ENCODE measurements around the gene RASA2. TPM values are rescaled to one million over a fixed set of nuclear protein-coding genes. Genes with fewer than 3 reads are reported as not detected.

Gene RASA2
- total RNA-seq, 4 donors from 2014 or later: 9.1 to 12.8 (median 10.6) TPM

- Histone ChIP-seq H3K36me3 (no peaks in the 10 kb centered on the region), H3K9me3 (no peaks in the 10 kb centered on the region), H3K27me3 (no peaks in the 10 kb centered on the region), H3K4me1 (no peaks in the 10 kb centered on the region), H3K4me3 (no peak overlapping the region), H3K27ac (replicated peaks in 1 of 4) (no peak overlapping the region)
- no peak for DNase-seq (ENCODE audit: extremely low spot score)
- TF ChIP-seq POLR2A (IDR thresholded peaks at IDR 0.05; ENCODE audit: low read depth): no peak
- TF ChIP-seq POLR2AphosphoS5 (IDR thresholded peaks at IDR 0.05): no peak
- no peak for TF ChIP-seq EP300 (IDR thresholded peaks at IDR 0.05)
- no peak for TF ChIP-seq CTCF (IDR thresholded peaks at IDR 0.05)
- intact Hi-C loops (cut with DNase I): loop anchor here (10.0 kb wide), 1 partner anchor 179 kb away; no protein-coding TSS in a partner anchor
Measured at GRCh38 chr3:141643391-141643790, 156.6 kb downstream of the RASA2 start.

GRCh38 chr3:141643796-141644195, 157.0 kb downstream of the RASA2 start:
- H3K4me1 ChIP-seq: no peaks in the 10 kb centered on the region
- no peaks in the 10 kb centered on the region for H3K9me3 ChIP-seq
- no peaks in the 10 kb centered on the region for H3K27me3 ChIP-seq
- 67% methylated on average over 1 of the region's 1 CpG for WGBS
- H3K36me3 ChIP-seq: no peaks in the 10 kb centered on the region
- H3K4me3 ChIP-seq: no peak overlapping the region
- intact Hi-C loops (cut with DNase I): loop anchor here (10.0 kb wide), 1 partner anchor 179 kb away; no protein-coding TSS in a partner anchor
- TF ChIP-seq CTCF (IDR thresholded peaks at IDR 0.05) (no peak), EP300 (IDR thresholded peaks at IDR 0.05) (no peak), POLR2AphosphoS5 (IDR thresholded peaks at IDR 0.05) (no peak), POLR2A (IDR thresholded peaks at IDR 0.05; ENCODE audit: low read depth) (no peak)
- DNase-seq (ENCODE audit: extremely low spot score): no peak
- H3K27ac ChIP-seq (replicated peaks in 1 of 4): no peak overlapping the region

GRCh38 chr3:141644931-141645330, 158.1 kb downstream of the RASA2 start:
- 43% methylated on average over 5 of the region's 5 CpGs for WGBS
- Histone ChIP-seq H3K4me3 (no peak overlapping the region), H3K4me1 (no peaks in the 10 kb centered on the region), H3K36me3 (no peaks in the 10 kb centered on the region), H3K27ac (replicated peaks in 1 of 4) (no peak overlapping the region), H3K9me3 (no peaks in the 10 kb centered on the region), H3K27me3 (no peaks in the 10 kb centered on the region)
- TF ChIP-seq POLR2A (IDR thresholded peaks at IDR 0.05; ENCODE audit: low read depth) (no peak), POLR2AphosphoS5 (IDR thresholded peaks at IDR 0.05) (no peak), EP300 (IDR thresholded peaks at IDR 0.05) (no peak), CTCF (IDR thresholded peaks at IDR 0.05) (peak; percentile 54 to 63 (median 61))
- intact Hi-C loops (cut with DNase I): loop anchor here (10.0 kb wide), 1 partner anchor 180 kb away; no protein-coding TSS in a partner anchor
- DNase-seq (ENCODE audit: extremely low spot score): no peak

- no peak for DNase-seq (ENCODE audit: extremely low spot score)
- TF ChIP-seq POLR2AphosphoS5 (IDR thresholded peaks at IDR 0.05): no peak
- TF ChIP-seq POLR2A (IDR thresholded peaks at IDR 0.05; ENCODE audit: low read depth): no peak
- TF ChIP-seq CTCF (IDR thresholded peaks at IDR 0.05): no peak
- no peak for TF ChIP-seq EP300 (IDR thresholded peaks at IDR 0.05)
- no peaks in the 10 kb centered on the region for H3K36me3 ChIP-seq
- 79% methylated on average over 7 of the region's 8 CpGs for WGBS
- no peak overlapping the region for H3K27ac ChIP-seq (replicated peaks in 1 of 4)
- H3K4me3 ChIP-seq: no peak overlapping the region
- no peaks in the 10 kb centered on the region for H3K4me1 ChIP-seq
- no peaks in the 10 kb centered on the region for H3K9me3 ChIP-seq
- no peaks in the 10 kb centered on the region for H3K27me3 ChIP-seq
- intact Hi-C loops (cut with DNase I): loop anchor here (10.0 kb wide), 1 partner anchor 182 kb away; no protein-coding TSS in a partner anchor
Measured at GRCh38 chr3:141646760-141647561, 160.1 kb downstream of the RASA2 start.
